Smooth muscle cell (in vitro differentiated cells): ENCODE data around the gene DET1. TPM values are rescaled to one million over a fixed set of nuclear protein-coding genes. Genes with fewer than 3 reads are reported as not detected.

Experiments used
- DNase-seq: peaks from one replicate; lab custom pipeline; 2025; ENCODE audit not compliant: unreplicated experiment; lab: John Stamatoyannopoulos, UW
- H2AFZ ChIP-seq: fragments of 200-600 bp; sonication (generic); 2 replicates; pipeline ENCODE4 v1.6.0; 2016; ENCODE audit warnings: antibody characterized with exemption, low read depth, mild to moderate bottlenecking
- H3F3A ChIP-seq: fragments of 200-600 bp; sonication (generic); 2 replicates; pipeline ENCODE4 v1.6.0; 2017; ENCODE audit warnings: antibody characterized with exemption, low read depth
- H3K27ac ChIP-seq: fragments of 200-600 bp; sonication (generic); 2 replicates; pipeline ENCODE4 v1.5.1; 2016; ENCODE audit warnings: low read depth, mild to moderate bottlenecking
- H3K27me3 ChIP-seq: fragments of 200-600 bp; sonication (generic); 2 replicates; pipeline ENCODE4 v1.6.1; 2016; ENCODE audit warnings: low read depth, mild to moderate bottlenecking
- H3K36me3 ChIP-seq: fragments of 200-600 bp; sonication (generic); 2 replicates; pipeline ENCODE4 v1.5.1; 2016; ENCODE audit warnings: low read depth
- H3K4me1 ChIP-seq: fragments of 200-600 bp; sonication (generic); 2 replicates; pipeline ENCODE4 v1.5.1; 2016; ENCODE audit warnings: low read depth
- H3K4me2 ChIP-seq: fragments of 200-600 bp; sonication (generic); 2 replicates; pipeline ENCODE4 v1.6.0; 2016; ENCODE audit warnings: mild to moderate bottlenecking
- H3K4me3 ChIP-seq: fragments of 200-600 bp; sonication (generic); 2 replicates; pipeline ENCODE4 v1.5.1; 2016; ENCODE audit warnings: mild to moderate bottlenecking
- H3K79me2 ChIP-seq: fragments of 200-600 bp; sonication (generic); 2 replicates; pipeline ENCODE4 v1.6.0; 2016; ENCODE audit warnings: low read depth, mild to moderate bottlenecking
- H3K9ac ChIP-seq: fragments of 200-600 bp; sonication (generic); 2 replicates; pipeline ENCODE4 v1.6.0; 2016; ENCODE audit warnings: low read depth
- H3K9me3 ChIP-seq: fragments of 200-600 bp; sonication (generic); replicated peaks from 2 replicates; pipeline ENCODE4 v1.5.1; 2016; ENCODE audit warnings: low read depth
- H4K20me1 ChIP-seq: fragments of 200-600 bp; sonication (generic); 2 replicates; pipeline ENCODE4 v1.6.0; 2016; ENCODE audit warnings: low read depth
- CTCF ChIP-seq: fragments of 200-600 bp; sonication (generic); IDR thresholded peaks from 2 replicates; pipeline ENCODE4 v1.5.1; 2017; ENCODE audit warnings: borderline replicate concordance, mild to moderate bottlenecking, antibody characterized with exemption; ENCODE audit not compliant: insufficient read depth, poor library complexity, severe bottlenecking
- WGBS: methylation state at CpG from one replicate; pipeline ENCODE4 v1.1.7; 2016; ENCODE audit warnings: low lambda C conversion rate; 5-methylcytosine and 5-hydroxymethylcytosine counted together
- polyA plus RNA-seq: library from polyadenylated mRNA; unstranded; fragments of >200 nt; fragmentation: Nextera tagmentation; extraction: Ambion mirVana; gene quantifications from 2 replicates; pipeline ENCODE4 v1.2.1, GENCODE V29; 2016
- total RNA-seq: library from RNA; depleted of rRNA; stranded (reverse); fragments of >200 nt; gene quantifications from 2 replicates; pipeline ENCODE4 v1.2.3, GENCODE V29; 2014

DET1 gene
- total and polyA plus RNA-seq, 2 experiments from 2014 or later: 4.3 to 6.0 TPM

- Histone ChIP-seq H3K9me3 (no peaks in the 10 kb centered on the region), H3K4me1 (no peaks in the 10 kb centered on the region), H3K79me2 (no peaks in the 10 kb centered on the region), H3K27me3 (no peaks in the 10 kb centered on the region), H4K20me1 (no peaks in the 10 kb centered on the region), H2AFZ (no peak overlapping the region), H3K9ac (peak overlapping the region; percentile 30), H3K4me2 (peak overlapping the region; percentile 16), H3F3A (peaks cover 8% of the 10 kb centered on the region), H3K4me3 (no peak overlapping the region), H3K27ac (peak overlapping the region; percentile 87), H3K36me3 (no peaks in the 10 kb centered on the region)
- no peak for DNase-seq
- no peak for TF ChIP-seq CTCF
- WGBS: 21% methylated on average over 5 of the region's 5 CpGs
Observed at GRCh38 chr15:88512601-88513000, 33.9 kb downstream of the DET1 start.

- Histone ChIP-seq H3K4me2 (peak overlapping the region; percentile 16), H4K20me1 (no peaks in the 10 kb centered on the region), H2AFZ (no peak overlapping the region), H3K27ac (peak overlapping the region; percentile 87), H3K9me3 (no peaks in the 10 kb centered on the region), H3K27me3 (no peaks in the 10 kb centered on the region), H3K9ac (peak overlapping the region; percentile 30), H3K79me2 (no peaks in the 10 kb centered on the region), H3K36me3 (no peaks in the 10 kb centered on the region), H3F3A (peaks cover 8% of the 10 kb centered on the region), H3K4me3 (no peak overlapping the region), H3K4me1 (no peaks in the 10 kb centered on the region)
- DNase-seq: no peak
- WGBS: 69% methylated on average over 3 of the region's 3 CpGs
- TF ChIP-seq CTCF: no peak
Observed at GRCh38 chr15:88512078-88512477, 34.4 kb downstream of the DET1 start.

- peaks cover 8% of the 10 kb centered on the region for H3F3A ChIP-seq
- H3K27ac ChIP-seq: no peak overlapping the region
- H4K20me1 ChIP-seq: no peaks in the 10 kb centered on the region
- H3K4me3 ChIP-seq: no peak overlapping the region
- DNase-seq: no peak
- H3K4me2 ChIP-seq: no peak overlapping the region
- H3K27me3 ChIP-seq: no peaks in the 10 kb centered on the region
- H2AFZ ChIP-seq: no peak overlapping the region
- no peak overlapping the region for H3K9ac ChIP-seq
- no peak for TF ChIP-seq CTCF
- no peaks in the 10 kb centered on the region for H3K36me3 ChIP-seq
- no peaks in the 10 kb centered on the region for H3K9me3 ChIP-seq
- no peaks in the 10 kb centered on the region for H3K79me2 ChIP-seq
- WGBS: 97% methylated on average over 2 of the region's 2 CpGs
- H3K4me1 ChIP-seq: no peaks in the 10 kb centered on the region
Observed at GRCh38 chr15:88511161-88511560, 35.3 kb downstream of the DET1 start.

- Histone ChIP-seq H3K4me3 (no peak overlapping the region), H2AFZ (no peak overlapping the region), H3K27ac (no peak overlapping the region), H3K4me1 (no peaks in the 10 kb centered on the region), H3K36me3 (no peaks in the 10 kb centered on the region), H3K9ac (no peak overlapping the region), H3K9me3 (no peaks in the 10 kb centered on the region), H3K79me2 (no peaks in the 10 kb centered on the region), H3K27me3 (no peaks in the 10 kb centered on the region), H4K20me1 (no peaks in the 10 kb centered on the region), H3F3A (peaks cover 8% of the 10 kb centered on the region), H3K4me2 (no peak overlapping the region)
- DNase-seq: no peak
- TF ChIP-seq CTCF: no peak
Observed at GRCh38 chr15:88509964-88510363, 36.5 kb downstream of the DET1 start.
